Measurements from ENCODE around the gene NPTX2. TPM values are rescaled to one million over a fixed set of nuclear protein-coding genes. Genes with fewer than 3 reads are reported as not detected.

Gene NPTX2
- polyA plus RNA-seq, 1 donor from 2014 or later: 0.98 TPM

GRCh38 chr7:98618786-98619185 lies 1.7 kb downstream of the NPTX2 start:
- Histone ChIP-seq H3K79me2 (replicated peaks; ENCODE audit: insufficient read depth, low read length) (no peaks in the 10 kb centered on the region), H3K27ac (ENCODE audit: low read length) (no peak overlapping the region), H3F3A (ENCODE audit: insufficient read depth, low read length, poor library complexity, severe bottlenecking) (no peaks in the 10 kb centered on the region), H3K9ac (ENCODE audit: low read length) (no peak overlapping the region), H3K9me2 (ENCODE audit: insufficient read depth, low read length) (no peaks in the 10 kb centered on the region), H3K36me3 (ENCODE audit: insufficient read depth, low read length) (no peaks in the 10 kb centered on the region), H3K4me3 (ENCODE audit: low read length) (no peak overlapping the region), H3K9me3 (ENCODE audit: low read length) (no peaks in the 10 kb centered on the region), H2AFZ (ENCODE audit: low read depth, low read length) (no peak overlapping the region), H3K27me3 (ENCODE audit: insufficient read depth, low read depth, low read length) (peaks cover 64% of the 10 kb centered on the region), H4K20me1 (ENCODE audit: insufficient read depth) (no peaks in the 10 kb centered on the region), H3K4me2 (ENCODE audit: low read length) (no peak overlapping the region)
- TF ChIP-seq, protein P1, sequence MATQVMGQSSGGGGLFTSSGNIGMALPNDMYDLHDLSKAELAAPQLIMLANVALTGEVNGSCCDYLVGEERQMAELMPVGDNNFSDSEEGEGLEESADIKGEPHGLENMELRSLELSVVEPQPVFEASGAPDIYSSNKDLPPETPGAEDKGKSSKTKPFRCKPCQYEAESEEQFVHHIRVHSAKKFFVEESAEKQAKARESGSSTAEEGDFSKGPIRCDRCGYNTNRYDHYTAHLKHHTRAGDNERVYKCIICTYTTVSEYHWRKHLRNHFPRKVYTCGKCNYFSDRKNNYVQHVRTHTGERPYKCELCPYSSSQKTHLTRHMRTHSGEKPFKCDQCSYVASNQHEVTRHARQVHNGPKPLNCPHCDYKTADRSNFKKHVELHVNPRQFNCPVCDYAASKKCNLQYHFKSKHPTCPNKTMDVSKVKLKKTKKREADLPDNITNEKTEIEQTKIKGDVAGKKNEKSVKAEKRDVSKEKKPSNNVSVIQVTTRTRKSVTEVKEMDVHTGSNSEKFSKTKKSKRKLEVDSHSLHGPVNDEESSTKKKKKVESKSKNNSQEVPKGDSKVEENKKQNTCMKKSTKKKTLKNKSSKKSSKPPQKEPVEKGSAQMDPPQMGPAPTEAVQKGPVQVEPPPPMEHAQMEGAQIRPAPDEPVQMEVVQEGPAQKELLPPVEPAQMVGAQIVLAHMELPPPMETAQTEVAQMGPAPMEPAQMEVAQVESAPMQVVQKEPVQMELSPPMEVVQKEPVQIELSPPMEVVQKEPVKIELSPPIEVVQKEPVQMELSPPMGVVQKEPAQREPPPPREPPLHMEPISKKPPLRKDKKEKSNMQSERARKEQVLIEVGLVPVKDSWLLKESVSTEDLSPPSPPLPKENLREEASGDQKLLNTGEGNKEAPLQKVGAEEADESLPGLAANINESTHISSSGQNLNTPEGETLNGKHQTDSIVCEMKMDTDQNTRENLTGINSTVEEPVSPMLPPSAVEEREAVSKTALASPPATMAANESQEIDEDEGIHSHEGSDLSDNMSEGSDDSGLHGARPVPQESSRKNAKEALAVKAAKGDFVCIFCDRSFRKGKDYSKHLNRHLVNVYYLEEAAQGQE (IDR thresholded peaks at IDR 0.05; ENCODE audit: borderline replicate concordance): no peak
- no peak for TF ChIP-seq CTCF (IDR thresholded peaks at IDR 0.05; ENCODE audit: poor library complexity, severe bottlenecking)
- no peak for TF ChIP-seq EZH2 (IDR thresholded peaks at IDR 0.05; ENCODE audit: borderline replicate concordance, insufficient read depth, low read length, poor library complexity, severe bottlenecking)
- TF ChIP-seq EP300 (conservative IDR thresholded peaks at IDR 0.05; ENCODE audit: poor library complexity, severe bottlenecking): no peak

- TF ChIP-seq, protein P1 (IDR thresholded peaks at IDR 0.05; ENCODE audit: borderline replicate concordance): no peak
- no peak for TF ChIP-seq MXI1 (conservative IDR thresholded peaks at IDR 0.05; ENCODE audit: poor library complexity, severe bottlenecking)
- TF ChIP-seq TAF1 (IDR thresholded peaks at IDR 0.05; ENCODE audit: low read depth): no peak
- TF ChIP-seq SMC3 (conservative IDR thresholded peaks at IDR 0.05; ENCODE audit: poor library complexity): no peak
- TF ChIP-seq CTCF (IDR thresholded peaks at IDR 0.05; ENCODE audit: poor library complexity, severe bottlenecking): no peak
- TF ChIP-seq RAD21 (conservative IDR thresholded peaks at IDR 0.05): no peak
- no peak for TF ChIP-seq POLR2AphosphoS5 (IDR thresholded peaks at IDR 0.05)
- TF ChIP-seq EZH2 (IDR thresholded peaks at IDR 0.05; ENCODE audit: borderline replicate concordance, insufficient read depth, low read length, poor library complexity, severe bottlenecking): no peak
- TF ChIP-seq EP300 (conservative IDR thresholded peaks at IDR 0.05; ENCODE audit: poor library complexity, severe bottlenecking): no peak
- H3K36me3 ChIP-seq (ENCODE audit: insufficient read depth, low read length): no peaks in the 10 kb centered on the region
- no peaks in the 10 kb centered on the region for H3K9me3 ChIP-seq (ENCODE audit: low read length)
- no peaks in the 10 kb centered on the region for H3K9me2 ChIP-seq (ENCODE audit: insufficient read depth, low read length)
- no peaks in the 10 kb centered on the region for H3F3A ChIP-seq (ENCODE audit: insufficient read depth, low read length, poor library complexity, severe bottlenecking)
- peaks cover 56% of the 10 kb centered on the region for H3K27me3 ChIP-seq (ENCODE audit: insufficient read depth, low read depth, low read length)
- no peak overlapping the region for H3K27ac ChIP-seq (ENCODE audit: low read length)
- no peaks in the 10 kb centered on the region for H4K20me1 ChIP-seq (ENCODE audit: insufficient read depth)
- H3K79me2 ChIP-seq (replicated peaks; ENCODE audit: insufficient read depth, low read length): no peaks in the 10 kb centered on the region
- no peak overlapping the region for H2AFZ ChIP-seq (ENCODE audit: low read depth, low read length)
- no peak overlapping the region for H3K9ac ChIP-seq (ENCODE audit: low read length)
- no peak overlapping the region for H3K4me3 ChIP-seq (ENCODE audit: low read length)
- H3K4me2 ChIP-seq (ENCODE audit: low read length): no peak overlapping the region
These were observed 2.6 kb downstream of the NPTX2 start for GRCh38 chr7:98619450-98620321.
